HEK293T (cell line): ENCODE measurements around the gene BOLA3.

Experiments
- CTCF ChIA-PET: fragments of 350-600 bp; formaldehyde crosslinking; extraction: SDS; loops from one replicate; lab custom pipeline; 2021; ENCODE audit warnings: antibody characterized with exemption, inconsistent platforms; lab: Yijun Ruan, JAX
- POLR2A ChIA-PET: fragments of 350-600 bp; formaldehyde crosslinking; extraction: SDS; loops from one replicate; lab custom pipeline; 2020; ENCODE audit warnings: antibody characterized with exemption, inconsistent platforms; lab: Yijun Ruan, JAX
- DNase-seq: peaks from one replicate; pipeline ENCODE4 v3.0.0; 2012; ENCODE audit warnings: mixed read lengths; ENCODE audit errors: extremely low spot score
- ARNT ChIP-seq: fragments of 450-650 bp; IDR thresholded peaks from 2 replicates; pipeline ENCODE4 v1.6.1; 2017; ENCODE audit warnings: mild to moderate bottlenecking
- BHLHE40 ChIP-seq: fragments of 450-650 bp; IDR thresholded peaks from 2 replicates; pipeline ENCODE4 v1.6.1; 2016; ENCODE audit warnings: mild to moderate bottlenecking, moderate library complexity, borderline replicate concordance
- CTBP1 ChIP-seq: fragments of 450-650 bp; IDR thresholded peaks from 2 replicates; pipeline ENCODE4 v1.6.1; 2016; ENCODE audit warnings: borderline replicate concordance
- ELF4 ChIP-seq: fragments of 450-650 bp; IDR thresholded peaks from 2 replicates; pipeline ENCODE4 v1.6.1; 2017; ENCODE audit warnings: antibody characterized with exemption
- FOXA1 ChIP-seq: fragments of 450-650 bp; IDR thresholded peaks from 2 replicates; pipeline ENCODE4 v1.6.1; 2016; ENCODE audit warnings: mild to moderate bottlenecking
- FOXK2 ChIP-seq: fragments of 450-650 bp; IDR thresholded peaks from 2 replicates; pipeline ENCODE4 v1.6.1; 2016; ENCODE audit warnings: mild to moderate bottlenecking
- FOXM1 ChIP-seq: fragments of 450-650 bp; IDR thresholded peaks from 2 replicates; pipeline ENCODE4 v1.6.1; 2017; ENCODE audit warnings: mild to moderate bottlenecking, borderline replicate concordance
- HDGF ChIP-seq: fragments of 450-650 bp; IDR thresholded peaks from 2 replicates; pipeline ENCODE4 v1.6.1; 2017; ENCODE audit warnings: antibody characterized with exemption, borderline replicate concordance
- L3MBTL2 ChIP-seq: fragments of 450-650 bp; conservative IDR thresholded peaks from 2 replicates; pipeline ENCODE4 v1.6.1; 2016; ENCODE audit warnings: mild to moderate bottlenecking
- LEF1 ChIP-seq: fragments of 450-650 bp; IDR thresholded peaks from 2 replicates; pipeline ENCODE4 v1.6.1; 2017; ENCODE audit warnings: mild to moderate bottlenecking, borderline replicate concordance
- NFRKB ChIP-seq: fragments of 450-650 bp; IDR thresholded peaks from 2 replicates; pipeline ENCODE4 v1.6.1; 2016; ENCODE audit warnings: mild to moderate bottlenecking, moderate library complexity
- SP1 ChIP-seq: fragments of 450-650 bp; IDR thresholded peaks from 2 replicates; pipeline ENCODE4 v1.6.1; 2017
- SUZ12 ChIP-seq: fragments of 450-650 bp; IDR thresholded peaks from 2 replicates; pipeline ENCODE4 v1.6.1; 2016; ENCODE audit warnings: mild to moderate bottlenecking
- TARDBP ChIP-seq: fragments of 450-650 bp; IDR thresholded peaks from 2 replicates; pipeline ENCODE4 v1.6.1; 2016
- ZNF384 ChIP-seq: fragments of 450-650 bp; IDR thresholded peaks from 2 replicates; pipeline ENCODE4 v1.6.1; 2016
- TF ChIP-seq, protein P1 (sequence below): fragments of 450-650 bp; IDR thresholded peaks from 2 replicates; pipeline ENCODE4 v1.6.1; 2016

BOLA3 gene

DNA sequence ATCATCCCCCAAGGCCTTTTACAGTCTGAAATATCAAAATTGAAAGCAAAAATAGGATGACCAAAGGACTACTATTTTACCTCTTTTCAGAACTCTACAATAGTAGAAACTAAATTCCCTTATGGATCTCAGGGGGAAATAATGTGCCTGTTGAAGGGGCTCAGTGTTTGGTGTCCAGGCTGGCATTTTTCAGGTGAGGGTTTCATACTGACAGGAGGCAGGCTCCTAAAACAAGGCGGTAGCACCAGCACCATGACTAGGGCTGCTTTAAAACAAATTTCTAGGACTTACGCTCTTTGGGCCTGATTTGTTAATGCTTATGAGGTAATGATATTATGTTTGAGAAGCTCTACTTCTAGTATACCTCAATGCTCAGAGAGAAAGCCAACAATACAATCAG, 5.2 kb upstream of the BOLA3 start:
- no peak for DNase-seq
- CTCF ChIA-PET: interaction anchor here (0.6 kb wide), 1 partner anchor 688 kb away, joined by 3 read pairs; no protein-coding TSS in a partner anchor
- TF ChIP-seq FOXK2: no peak
- no peak for TF ChIP-seq HDGF
- no peak for TF ChIP-seq ARNT
- no peak for TF ChIP-seq BHLHE40
- no peak for TF ChIP-seq L3MBTL2
- TF ChIP-seq ZNF384: no peak
- no peak for TF ChIP-seq FOXA1
- no peak for TF ChIP-seq CTBP1
- TF ChIP-seq, protein P1, sequence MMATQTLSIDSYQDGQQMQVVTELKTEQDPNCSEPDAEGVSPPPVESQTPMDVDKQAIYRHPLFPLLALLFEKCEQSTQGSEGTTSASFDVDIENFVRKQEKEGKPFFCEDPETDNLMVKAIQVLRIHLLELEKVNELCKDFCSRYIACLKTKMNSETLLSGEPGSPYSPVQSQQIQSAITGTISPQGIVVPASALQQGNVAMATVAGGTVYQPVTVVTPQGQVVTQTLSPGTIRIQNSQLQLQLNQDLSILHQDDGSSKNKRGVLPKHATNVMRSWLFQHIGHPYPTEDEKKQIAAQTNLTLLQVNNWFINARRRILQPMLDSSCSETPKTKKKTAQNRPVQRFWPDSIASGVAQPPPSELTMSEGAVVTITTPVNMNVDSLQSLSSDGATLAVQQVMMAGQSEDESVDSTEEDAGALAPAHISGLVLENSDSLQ: no peak
- no peak for TF ChIP-seq NFRKB
- TF ChIP-seq SUZ12: no peak
- TF ChIP-seq LEF1: no peak
- no peak for TF ChIP-seq SP1
- no peak for TF ChIP-seq ELF4
- no peak for TF ChIP-seq TARDBP
- TF ChIP-seq FOXM1: no peak
- POLR2A ChIA-PET: no interaction called here

DNA sequence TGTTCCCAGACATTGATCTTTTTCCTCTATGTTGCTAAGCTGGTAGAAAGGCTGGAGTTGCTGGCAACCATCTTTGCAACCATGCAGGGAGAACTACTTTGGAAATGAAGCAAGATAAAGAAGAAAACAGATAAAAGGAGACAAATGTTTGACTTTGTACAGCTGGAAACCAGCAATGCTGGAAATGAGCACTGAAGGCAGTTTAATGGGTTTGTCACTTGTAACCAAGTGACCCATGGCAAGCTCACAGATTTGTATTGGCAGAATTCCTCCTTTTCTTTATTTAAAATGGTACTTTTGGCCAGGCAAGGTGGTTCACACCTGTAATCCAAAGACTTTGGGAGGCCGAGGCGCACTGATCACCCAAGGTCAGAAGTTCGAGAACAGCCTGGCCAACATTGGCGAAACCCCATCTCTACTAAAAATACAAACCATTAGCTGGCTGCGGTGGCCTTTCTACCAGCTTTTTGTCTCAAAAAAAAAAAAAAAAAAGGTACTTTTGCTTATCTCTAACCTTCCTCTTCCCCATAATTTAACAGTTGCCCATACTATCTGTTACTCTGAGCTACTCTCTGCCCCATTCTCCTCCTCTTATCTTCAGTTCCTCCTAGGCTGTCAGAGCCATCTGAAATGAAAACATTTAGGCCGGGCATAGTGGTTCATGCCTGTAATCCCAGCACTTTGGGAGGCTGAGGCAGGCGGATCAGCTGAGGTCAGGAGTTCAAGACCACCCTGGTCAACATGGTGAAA, 2.0 kb upstream of the BOLA3 start:
- ChIA-PET CTCF (interaction anchor here (0.6 to 1.8 kb wide), 3 partner anchors 11 to 376 kb away, joined by 4 to 9 read pairs (median 8); no protein-coding TSS in a partner anchor), POLR2A (interaction anchor here (1.1 to 4.9 kb wide), 3 partner anchors 11 to 49 kb away, joined by 3 to 21 read pairs (median 5); partner anchors contain the start of genes MOB1A and MTHFD2)
- no peak for DNase-seq
- TF ChIP-seq ZNF384 (no peak), ARNT (no peak), HDGF (no peak), SP1 (no peak), FOXK2 (no peak), FOXA1 (no peak), BHLHE40 (no peak), L3MBTL2 (no peak)

DNA sequence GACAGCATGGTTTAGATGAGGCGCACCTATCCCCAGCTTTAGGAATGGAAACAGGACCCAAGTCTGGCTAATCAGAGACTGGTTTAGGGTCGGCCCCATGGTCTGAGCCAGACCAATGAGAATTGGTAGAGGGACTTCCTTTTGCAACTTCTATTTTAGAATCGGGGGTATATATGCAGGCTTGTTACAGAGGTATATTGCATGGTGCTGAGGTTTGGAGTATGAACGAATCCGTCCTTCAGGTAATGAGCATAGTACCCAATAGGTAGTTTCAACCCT, 1.5 kb upstream of the BOLA3 start:
- CTCF ChIA-PET: interaction anchor here (0.6 kb wide), 1 partner anchor 16 kb away, joined by 4 read pairs; no protein-coding TSS in a partner anchor
- TF ChIP-seq TARDBP (no peak), BHLHE40 (no peak), SP1 (no peak), FOXM1 (no peak), SUZ12 (no peak), ZNF384 (no peak), NFRKB (no peak), CTBP1 (no peak), FOXK2 (no peak), HDGF (no peak), L3MBTL2 (no peak), ARNT (no peak), ELF4 (no peak), LEF1 (no peak), FOXA1 (no peak)
- TF ChIP-seq, protein P1: no peak
- POLR2A ChIA-PET: interaction anchor here (0.6 to 4.9 kb wide), 7 partner anchors 10 to 168 kb away, joined by 3 to 21 read pairs (median 3); partner anchors contain the start of genes MOB1A and MTHFD2

DNA sequence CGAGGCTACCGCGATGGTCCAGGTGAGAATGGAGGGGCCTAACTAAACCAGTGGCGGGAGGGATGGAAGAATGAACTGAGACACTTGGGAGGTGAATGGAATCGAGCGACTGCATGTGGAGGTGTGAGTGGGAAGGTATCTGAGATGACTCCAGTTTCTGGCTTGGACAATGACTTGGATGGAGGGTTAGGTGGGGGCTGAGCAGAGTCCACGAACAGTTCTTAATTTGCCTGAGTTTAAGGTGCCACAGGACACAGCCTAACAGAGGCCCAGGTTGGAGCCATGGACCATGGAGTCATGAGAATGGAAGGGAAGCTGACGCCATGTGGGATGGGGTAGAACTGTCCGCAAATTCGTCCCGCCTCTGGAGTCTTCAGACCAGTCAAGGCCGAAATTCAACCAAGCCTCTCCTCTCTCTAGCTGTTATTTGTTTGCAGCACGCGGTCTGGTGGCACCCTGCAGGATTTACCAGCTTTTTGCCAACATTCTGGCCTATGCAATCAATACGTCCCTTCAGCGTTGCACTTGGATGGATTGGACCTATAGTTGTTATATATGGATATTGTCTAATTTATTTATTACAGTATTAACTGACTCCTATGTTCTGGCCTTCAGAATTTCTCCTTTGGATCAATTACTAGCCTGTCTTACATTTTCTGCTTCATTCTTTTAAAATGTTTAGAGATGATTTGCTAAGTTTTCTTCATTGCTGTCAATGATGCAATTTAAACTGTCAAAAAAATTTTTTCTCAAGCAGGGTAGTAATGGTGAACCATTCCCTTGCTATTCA, 940 bp upstream of the BOLA3 start:
- DNase-seq: no peak
- ChIA-PET CTCF (interaction anchor here (0.8 to 2.1 kb wide), 3 partner anchors 9 to 325 kb away, joined by 3 to 7 read pairs (median 6); no protein-coding TSS in a partner anchor), POLR2A (interaction anchor here (0.6 to 4.9 kb wide), 9 partner anchors 10 to 320 kb away, joined by 3 to 21 read pairs (median 3); partner anchors contain the start of genes MOB1A, MTHFD2 and STAMBP)
- TF ChIP-seq CTBP1 (no peak), BHLHE40 (no peak), LEF1 (no peak)

More for the DNA sequence above, 1.5 kb upstream of the BOLA3 start:
- DNase-seq: no peak

DNA sequence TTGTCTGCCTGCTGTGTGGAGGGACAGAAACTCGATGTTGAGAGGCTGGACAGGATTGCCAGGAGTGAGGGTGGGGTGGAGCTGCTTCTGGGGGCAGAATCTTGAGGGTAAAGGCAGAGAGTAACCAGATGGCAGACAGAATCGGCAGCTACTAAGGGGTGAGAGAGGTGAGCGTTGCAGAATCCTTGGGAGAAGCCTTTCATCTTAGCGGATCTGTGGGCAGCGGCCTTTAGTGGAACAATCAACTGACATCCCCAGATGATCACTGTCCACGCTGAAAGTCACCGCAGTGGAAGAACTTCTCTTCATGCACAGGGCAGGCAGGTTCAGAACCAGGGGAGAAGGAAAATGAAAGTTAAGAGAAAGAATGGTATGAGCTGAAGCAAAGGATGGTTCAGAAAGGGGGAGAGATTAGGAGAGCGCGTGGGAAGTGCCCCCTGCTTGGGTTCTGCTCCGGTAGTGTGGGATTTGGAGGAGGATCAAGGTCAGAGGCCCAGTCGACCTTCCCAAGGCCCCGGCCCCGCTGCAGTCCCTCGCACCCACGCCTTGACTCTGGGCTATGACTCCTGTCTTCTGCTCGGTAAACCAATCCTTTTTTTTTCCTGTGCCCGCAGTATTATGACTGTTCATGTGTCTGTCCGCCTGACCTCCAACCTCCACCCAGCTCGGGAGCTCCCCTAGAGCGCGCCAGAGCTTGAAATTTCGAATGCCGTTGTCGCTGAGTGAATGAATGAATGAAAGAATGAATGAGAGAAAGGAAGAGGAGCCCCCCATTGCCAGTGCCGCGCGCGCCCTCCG, 584 bp downstream of the BOLA3 start:
- POLR2A ChIA-PET: interaction anchor here (1.0 to 4.9 kb wide), 6 partner anchors 12 to 319 kb away, joined by 3 to 21 read pairs (median 4); partner anchors contain the start of genes MOB1A and MTHFD2
- CTCF ChIA-PET: interaction anchor here (0.7 to 2.1 kb wide), 6 partner anchors 8 to 323 kb away, joined by 3 to 7 read pairs (median 4); partner anchors contain the start of gene STAMBP
- DNase-seq: no peak
- no peak for TF ChIP-seq ARNT
- TF ChIP-seq L3MBTL2: no peak
- TF ChIP-seq SP1: no peak
- TF ChIP-seq TARDBP: no peak
- no peak for TF ChIP-seq CTBP1
